Brain microvascular endothelial cell (primary cell): ENCODE data around the gene S100A14.

Source experiments
- DNase-seq: peaks from one replicate; pipeline ENCODE4 v3.0.0-alpha.2; 2020
- H3K27ac ChIP-seq: fragments of 250-450 bp; sonication (Bioruptor Pico); 2 replicates; pipeline ENCODE4 v1.5.1; 2020; ENCODE audit warnings: mild to moderate bottlenecking, moderate library complexity
- H3K27me3 ChIP-seq: fragments of 250-450 bp; sonication (Bioruptor Pico); replicated peaks from 2 replicates; pipeline ENCODE4 v1.5.1; 2020; ENCODE audit warnings: mild to moderate bottlenecking
- H3K36me3 ChIP-seq: fragments of 250-450 bp; sonication (Bioruptor Pico); replicated peaks from 2 replicates; pipeline ENCODE4 v1.5.1; 2020; ENCODE audit warnings: mild to moderate bottlenecking
- H3K4me3 ChIP-seq: 2 replicates; pipeline ENCODE4 v1.5.1; 2011; ENCODE audit warnings: low read depth, mild to moderate bottlenecking, control low read depth, low read length, moderate library complexity
- in situ Hi-C: cut with HindIII; loops from 2 replicates; pipeline ENCODE4 v1.10.0; 2017; ENCODE audit warnings: low sequenced_read_pairs, low pct_ligation_motif_present
- TF ChIP-seq, protein P1 (sequence below): IDR thresholded peaks from 2 replicates; pipeline ENCODE4 v1.5.1; 2011; ENCODE audit warnings: low read depth, mild to moderate bottlenecking, moderate library complexity, low read length, control low read depth, inconsistent platforms; ENCODE audit errors: missing control alignments

Gene S100A14

DNA sequence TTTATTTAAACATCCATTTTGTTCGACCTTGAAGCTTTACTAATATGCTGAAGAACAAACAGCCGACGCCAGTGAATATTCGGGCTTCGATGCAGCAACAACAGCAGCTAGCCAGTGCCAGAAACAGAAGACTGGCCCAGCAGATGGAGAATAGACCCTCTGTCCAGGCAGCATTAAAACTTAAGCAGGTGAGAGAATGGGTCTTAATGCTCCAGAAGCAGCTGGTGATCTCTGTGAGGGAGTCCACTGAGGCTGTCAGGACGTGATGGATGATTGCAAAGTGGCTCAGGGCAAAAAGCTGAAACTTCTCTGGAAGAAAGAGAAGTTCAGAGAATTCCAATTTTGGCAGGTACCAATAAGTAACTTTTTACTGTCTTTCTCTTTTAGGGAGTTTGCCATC, 22.1 kb upstream of the S100A14 start:
- no peak for DNase-seq
- H3K4me3 ChIP-seq = no peak overlapping the region
- H3K27me3 ChIP-seq = no peaks in the 10 kb centered on the region
- TF ChIP-seq, protein P1, sequence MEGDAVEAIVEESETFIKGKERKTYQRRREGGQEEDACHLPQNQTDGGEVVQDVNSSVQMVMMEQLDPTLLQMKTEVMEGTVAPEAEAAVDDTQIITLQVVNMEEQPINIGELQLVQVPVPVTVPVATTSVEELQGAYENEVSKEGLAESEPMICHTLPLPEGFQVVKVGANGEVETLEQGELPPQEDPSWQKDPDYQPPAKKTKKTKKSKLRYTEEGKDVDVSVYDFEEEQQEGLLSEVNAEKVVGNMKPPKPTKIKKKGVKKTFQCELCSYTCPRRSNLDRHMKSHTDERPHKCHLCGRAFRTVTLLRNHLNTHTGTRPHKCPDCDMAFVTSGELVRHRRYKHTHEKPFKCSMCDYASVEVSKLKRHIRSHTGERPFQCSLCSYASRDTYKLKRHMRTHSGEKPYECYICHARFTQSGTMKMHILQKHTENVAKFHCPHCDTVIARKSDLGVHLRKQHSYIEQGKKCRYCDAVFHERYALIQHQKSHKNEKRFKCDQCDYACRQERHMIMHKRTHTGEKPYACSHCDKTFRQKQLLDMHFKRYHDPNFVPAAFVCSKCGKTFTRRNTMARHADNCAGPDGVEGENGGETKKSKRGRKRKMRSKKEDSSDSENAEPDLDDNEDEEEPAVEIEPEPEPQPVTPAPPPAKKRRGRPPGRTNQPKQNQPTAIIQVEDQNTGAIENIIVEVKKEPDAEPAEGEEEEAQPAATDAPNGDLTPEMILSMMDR = no peak
- in situ Hi-C loops = no loop called here
- peaks cover 68% of the 10 kb centered on the region for H3K36me3 ChIP-seq
- H3K27ac ChIP-seq = no peak overlapping the region

DNA sequence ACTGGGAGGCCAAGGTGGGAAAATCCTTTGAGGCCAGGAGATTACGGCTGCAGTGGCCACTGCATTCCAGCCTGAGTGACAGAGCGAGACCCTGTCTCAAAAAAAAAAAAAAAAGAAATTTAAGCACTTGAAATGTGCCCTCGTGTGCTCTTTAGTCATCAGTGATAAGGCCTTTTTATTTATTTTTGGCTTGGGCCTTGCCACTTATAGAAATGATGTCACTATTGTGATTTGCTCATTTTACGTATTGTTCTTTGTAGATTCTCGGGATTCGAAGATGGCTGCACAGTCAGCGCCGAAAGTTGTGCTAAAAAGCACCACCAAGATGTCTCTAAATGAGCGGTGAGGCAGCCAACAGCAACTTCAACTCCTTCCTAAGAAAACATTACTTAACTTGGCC, 20.2 kb upstream of the S100A14 start:
- in situ Hi-C loops = no loop called here
- Histone ChIP-seq H3K27ac (no peak overlapping the region), H3K4me3 (no peak overlapping the region), H3K36me3 (peaks cover 48% of the 10 kb centered on the region), H3K27me3 (no peaks in the 10 kb centered on the region)
- TF ChIP-seq, protein P1 = no peak
- no peak for DNase-seq

DNA sequence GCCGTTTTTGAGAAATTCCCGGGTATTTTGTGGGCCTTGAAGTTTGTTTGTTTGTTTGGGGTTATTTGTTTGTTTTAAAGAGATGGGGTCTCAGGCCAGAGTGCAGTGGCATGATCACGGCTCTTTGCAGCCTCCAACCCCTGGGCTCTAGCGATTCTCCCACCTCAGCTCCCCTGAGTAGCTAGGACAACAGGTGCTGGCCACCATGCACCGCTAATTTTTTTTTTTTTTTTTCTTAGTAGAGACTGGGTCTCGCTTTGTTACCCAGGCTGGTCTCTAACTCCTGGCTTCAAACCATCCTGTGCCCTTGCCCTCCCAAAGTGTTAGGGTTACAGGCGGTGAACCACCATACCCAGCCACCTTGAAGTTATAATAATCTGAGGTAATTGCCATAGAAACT, 19.7 kb upstream of the S100A14 start:
- H3K27ac ChIP-seq = no peak overlapping the region
- no peak for DNase-seq
- H3K36me3 ChIP-seq = peaks cover 44% of the 10 kb centered on the region
- in situ Hi-C loops = no loop called here
- H3K27me3 ChIP-seq = no peaks in the 10 kb centered on the region
- TF ChIP-seq, protein P1 = no peak
- no peak overlapping the region for H3K4me3 ChIP-seq

DNA sequence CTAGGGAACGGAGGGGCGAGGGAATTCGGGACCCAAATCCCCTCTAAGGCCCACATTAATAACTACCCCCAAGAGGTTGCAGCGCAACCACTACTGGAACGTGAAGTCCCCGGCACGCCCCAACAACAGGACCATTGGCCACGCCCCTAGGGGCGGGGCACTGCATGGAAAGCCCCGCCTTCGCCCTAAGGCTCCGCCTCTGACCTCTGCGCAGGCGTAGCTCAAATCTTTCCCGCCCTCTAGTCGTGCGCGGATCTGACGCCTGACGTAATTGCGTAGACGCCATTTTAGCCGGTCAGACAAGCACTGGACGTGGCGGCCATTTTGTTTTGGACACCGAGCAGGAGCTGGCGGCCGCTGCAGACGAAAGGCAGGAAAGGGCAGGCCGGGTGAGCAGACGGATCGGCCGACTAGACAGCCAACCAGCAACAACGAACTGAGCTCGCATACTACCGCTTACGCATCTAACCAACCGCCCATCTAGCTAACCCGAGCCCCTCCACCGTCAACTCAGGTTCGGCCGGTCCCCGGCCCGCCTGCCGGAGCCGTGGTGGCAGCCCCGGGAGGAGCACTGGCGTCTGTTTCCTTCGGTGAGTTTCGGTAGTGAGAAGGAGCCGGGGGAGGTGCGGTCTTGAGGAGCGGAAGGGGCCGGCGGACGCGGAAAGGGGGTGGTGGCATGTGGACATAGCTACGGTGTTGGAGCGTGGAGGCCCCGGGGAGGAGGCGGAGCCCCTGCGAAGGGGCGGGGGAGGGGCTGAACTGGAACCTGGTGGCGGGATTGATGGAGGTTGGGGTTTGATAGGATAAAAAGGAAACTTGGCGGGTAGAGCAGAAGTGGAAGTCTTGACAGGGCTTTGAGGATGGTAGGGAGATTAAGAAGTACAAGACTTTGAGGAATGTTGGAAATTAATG, 17.9 kb upstream of the S100A14 start, which contains the start of gene CHTOP:
CHTOP (plus strand) TSS at position 313 of the 912 bp plus-strand sequence. CDS start 2,523 bp downstream, outside the sequence.
- in situ Hi-C loops = no loop called here
- peak within 1 kb of the TSS; percentile 99 for H3K4me3 ChIP-seq
- DNase-seq = peak; percentile 97
- H3K27ac ChIP-seq = peak within 1 kb of the TSS; percentile 98
- peaks cover 26% of the 10 kb centered on the region for H3K36me3 ChIP-seq
- no peaks in the 10 kb centered on the region for H3K27me3 ChIP-seq
- TF ChIP-seq, protein P1 = no peak

DNA sequence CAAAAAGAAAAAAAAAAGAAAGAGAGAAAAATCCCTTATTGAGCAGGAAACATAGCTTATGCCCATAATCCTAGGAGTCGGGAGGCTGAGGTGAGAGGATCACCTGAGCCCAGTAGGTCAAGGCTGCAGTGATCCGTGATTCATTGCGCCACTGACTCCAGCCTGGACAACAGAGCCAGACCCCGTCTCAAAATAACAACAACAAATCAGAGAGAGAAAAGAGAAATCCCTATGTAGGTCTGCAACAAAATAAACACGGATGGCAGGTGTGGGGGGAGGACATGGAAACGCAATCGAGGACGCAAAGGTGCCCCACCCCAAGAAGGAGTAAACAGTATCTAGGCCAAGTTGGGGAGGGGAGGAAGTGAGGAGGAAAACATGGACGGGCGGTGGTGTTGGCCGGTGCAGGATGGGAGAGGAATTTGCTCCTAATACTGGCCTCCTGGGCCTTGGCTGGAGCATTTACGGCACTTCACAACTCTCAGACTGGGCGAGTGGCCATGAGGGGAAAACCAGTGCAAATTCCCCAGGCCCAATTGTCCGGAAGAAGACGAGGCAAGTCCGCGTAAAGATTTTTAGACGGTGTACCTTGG, 17.1 kb upstream of the S100A14 start:
- Histone ChIP-seq H3K36me3 (peaks cover 20% of the 10 kb centered on the region), H3K27me3 (no peaks in the 10 kb centered on the region), H3K27ac (peak overlapping the region; percentile 98), H3K4me3 (peak overlapping the region; percentile 41)
- no peak for DNase-seq
- TF ChIP-seq, protein P1 = no peak
- in situ Hi-C loops = no loop called here
